OCI-LY3 (cell line): ENCODE data around the gene RPS27.

Experiments used
- EZH2phosphoT487 ChIP-seq: fragments of 200-600 bp; shearing (Covaris generic); IDR thresholded peaks from 2 replicates; pipeline ENCODE4 v1.6.1; 2018; ENCODE audit warnings: antibody characterized with exemption, mixed run types, low read depth
- TF ChIP-seq, protein P1 (sequence below): fragments of 200-600, 300-600 bp; sonication (generic); IDR thresholded peaks from 2 replicates; pipeline ENCODE4 v1.5.1; 2014; ENCODE audit warnings: antibody characterized with exemption, low read length, low read depth

- TF ChIP-seq, protein P1, sequence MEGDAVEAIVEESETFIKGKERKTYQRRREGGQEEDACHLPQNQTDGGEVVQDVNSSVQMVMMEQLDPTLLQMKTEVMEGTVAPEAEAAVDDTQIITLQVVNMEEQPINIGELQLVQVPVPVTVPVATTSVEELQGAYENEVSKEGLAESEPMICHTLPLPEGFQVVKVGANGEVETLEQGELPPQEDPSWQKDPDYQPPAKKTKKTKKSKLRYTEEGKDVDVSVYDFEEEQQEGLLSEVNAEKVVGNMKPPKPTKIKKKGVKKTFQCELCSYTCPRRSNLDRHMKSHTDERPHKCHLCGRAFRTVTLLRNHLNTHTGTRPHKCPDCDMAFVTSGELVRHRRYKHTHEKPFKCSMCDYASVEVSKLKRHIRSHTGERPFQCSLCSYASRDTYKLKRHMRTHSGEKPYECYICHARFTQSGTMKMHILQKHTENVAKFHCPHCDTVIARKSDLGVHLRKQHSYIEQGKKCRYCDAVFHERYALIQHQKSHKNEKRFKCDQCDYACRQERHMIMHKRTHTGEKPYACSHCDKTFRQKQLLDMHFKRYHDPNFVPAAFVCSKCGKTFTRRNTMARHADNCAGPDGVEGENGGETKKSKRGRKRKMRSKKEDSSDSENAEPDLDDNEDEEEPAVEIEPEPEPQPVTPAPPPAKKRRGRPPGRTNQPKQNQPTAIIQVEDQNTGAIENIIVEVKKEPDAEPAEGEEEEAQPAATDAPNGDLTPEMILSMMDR: no peak
- no peak for TF ChIP-seq EZH2phosphoT487
Observed at GRCh38 chr1:154000420-154000819, 9.9 kb downstream of the RPS27 start.
